GDM1 (cell line): ENCODE measurements around the gene CCL11.

Source experiments
- DNase-seq: peaks from one replicate; lab custom pipeline; 2025; lab: John Stamatoyannopoulos, UW

Gene CCL11

DNA sequence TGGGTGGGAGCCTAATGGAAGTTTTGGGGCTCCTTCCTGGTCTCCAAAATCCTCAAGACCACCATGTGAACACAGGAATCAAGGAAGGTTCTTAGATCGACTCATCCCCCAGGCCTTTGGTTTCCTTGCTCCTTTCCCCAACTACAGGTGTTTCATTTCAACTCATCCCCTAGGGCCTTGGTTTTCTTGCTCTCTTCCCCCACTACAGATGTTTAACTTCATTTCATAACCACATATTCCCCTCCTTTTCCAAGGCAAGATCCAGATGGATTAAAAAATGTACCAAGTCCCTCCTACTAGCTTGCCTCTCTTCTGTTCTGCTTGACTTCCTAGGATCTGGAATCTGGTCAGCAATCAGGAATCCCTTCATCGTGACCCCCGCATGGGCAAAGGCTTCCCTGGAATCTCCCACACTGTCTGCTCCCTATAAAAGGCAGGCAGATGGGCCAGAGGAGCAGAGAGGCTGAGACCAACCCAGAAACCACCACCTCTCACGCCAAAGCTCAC is at the start of gene CCL11:
TSS of gene CCL11 (plus strand) at position 457 of the 507 bp plus-strand sequence. CDS start 67 bp downstream, outside the sequence.
- DNase-seq = no peak

DNA sequence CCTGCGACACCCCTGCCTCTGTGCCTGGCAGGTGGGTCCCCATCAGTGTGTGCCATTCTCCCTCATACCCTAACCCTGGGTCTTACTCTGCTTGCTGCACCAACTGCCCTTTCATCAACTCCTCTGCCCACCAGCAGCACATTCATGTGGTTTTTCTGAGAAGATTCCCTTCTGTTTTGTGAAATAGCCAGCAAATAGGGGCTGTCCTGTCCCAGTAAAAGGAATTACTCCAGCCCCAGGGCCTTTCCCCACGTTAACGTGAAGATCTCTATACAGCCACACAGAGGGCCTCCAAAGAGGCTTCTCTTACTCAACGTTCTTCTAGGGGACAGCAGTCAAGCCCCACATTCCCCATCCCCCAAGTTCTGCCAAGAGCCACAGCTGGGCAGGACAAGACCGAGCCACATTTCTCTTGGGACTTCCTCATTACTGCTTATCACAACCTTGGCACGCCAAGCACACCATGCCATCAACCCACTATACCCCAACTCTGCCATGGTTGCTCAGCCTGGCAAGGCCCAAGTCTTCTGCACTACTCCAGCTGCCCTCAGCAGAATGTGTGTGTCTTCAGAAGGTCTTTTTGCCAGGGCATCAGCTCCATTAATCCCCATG is 49.2 kb upstream of the CCL11 start:
- no peak for DNase-seq

DNA sequence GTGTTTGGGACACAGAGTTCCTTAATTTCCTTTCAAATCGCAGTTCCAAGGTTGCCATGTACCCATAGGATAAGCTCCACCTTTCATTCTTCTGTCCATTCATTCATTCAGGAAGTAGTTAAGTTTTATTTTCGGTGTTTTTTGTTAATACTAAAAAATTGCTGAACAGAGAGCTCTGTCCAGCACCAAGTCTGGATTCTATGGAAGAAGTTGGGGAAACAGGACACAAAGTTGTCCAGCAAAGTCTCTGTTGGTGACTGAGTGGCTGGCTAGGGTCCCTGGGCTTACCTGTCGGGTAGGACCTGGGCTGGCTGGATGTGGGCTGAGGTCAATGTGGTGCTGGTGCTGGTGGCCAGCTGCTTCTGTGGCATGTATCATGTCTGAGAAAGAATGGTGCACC is 48.1 kb upstream of the CCL11 start:
- no peak for DNase-seq

DNA sequence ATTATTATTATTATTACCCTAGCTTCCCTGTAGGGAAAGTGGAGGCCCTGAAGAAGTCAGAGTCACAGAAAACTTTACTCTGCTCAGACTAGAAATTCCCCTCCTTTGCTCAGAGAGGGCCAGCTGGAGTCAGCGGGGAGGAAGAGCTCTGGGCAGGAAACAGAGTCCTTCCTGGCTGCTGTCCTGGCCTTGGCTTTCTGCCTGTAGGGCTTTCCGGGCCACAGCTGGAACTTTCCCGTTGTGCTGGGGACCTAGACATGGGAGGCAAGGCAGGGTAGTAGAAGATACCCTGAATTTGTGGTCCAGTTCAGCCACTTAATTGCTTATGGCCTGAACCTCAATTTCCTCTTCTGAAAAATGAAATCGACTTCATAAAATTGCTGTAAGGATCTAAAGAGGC is 44.5 kb upstream of the CCL11 start:
- peak; percentile 34 for DNase-seq

DNA sequence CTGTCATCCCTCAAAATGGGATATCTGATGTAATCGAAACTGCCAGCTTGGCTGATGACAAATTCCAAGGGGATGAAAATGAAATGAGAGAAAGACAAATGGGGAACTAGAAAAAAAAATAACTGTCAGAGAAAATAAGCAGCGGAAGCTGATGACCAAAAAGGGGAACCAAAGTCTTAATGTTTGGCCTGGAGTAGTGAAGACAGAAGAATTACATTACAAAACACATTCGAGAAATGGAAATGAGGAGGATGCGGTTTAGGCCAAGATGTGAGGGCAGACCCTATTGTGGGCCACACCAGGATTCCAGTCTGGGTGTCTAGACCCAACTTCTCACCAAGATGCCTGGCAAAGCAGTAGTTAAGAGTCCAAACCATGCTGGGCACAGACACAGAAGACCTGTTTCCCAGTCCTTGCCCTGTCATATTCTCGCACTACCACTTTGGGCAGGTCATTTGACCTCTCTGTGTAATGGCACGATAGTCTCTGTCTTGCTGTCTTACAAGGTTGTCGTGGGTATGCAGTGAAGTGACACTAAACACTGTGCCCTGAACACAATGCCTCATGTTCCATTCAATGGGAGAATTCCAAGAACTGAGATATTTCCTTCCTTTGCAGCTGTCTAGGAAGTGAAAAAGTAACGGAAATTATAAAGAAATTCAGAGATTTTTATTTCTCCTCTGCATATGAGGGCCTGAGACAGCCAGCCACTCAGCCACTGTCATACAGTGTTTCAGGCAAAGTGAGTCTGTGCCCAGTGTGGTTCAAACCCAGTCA is 42.8 kb upstream of the CCL11 start:
- DNase-seq = peak; percentile 66

DNA sequence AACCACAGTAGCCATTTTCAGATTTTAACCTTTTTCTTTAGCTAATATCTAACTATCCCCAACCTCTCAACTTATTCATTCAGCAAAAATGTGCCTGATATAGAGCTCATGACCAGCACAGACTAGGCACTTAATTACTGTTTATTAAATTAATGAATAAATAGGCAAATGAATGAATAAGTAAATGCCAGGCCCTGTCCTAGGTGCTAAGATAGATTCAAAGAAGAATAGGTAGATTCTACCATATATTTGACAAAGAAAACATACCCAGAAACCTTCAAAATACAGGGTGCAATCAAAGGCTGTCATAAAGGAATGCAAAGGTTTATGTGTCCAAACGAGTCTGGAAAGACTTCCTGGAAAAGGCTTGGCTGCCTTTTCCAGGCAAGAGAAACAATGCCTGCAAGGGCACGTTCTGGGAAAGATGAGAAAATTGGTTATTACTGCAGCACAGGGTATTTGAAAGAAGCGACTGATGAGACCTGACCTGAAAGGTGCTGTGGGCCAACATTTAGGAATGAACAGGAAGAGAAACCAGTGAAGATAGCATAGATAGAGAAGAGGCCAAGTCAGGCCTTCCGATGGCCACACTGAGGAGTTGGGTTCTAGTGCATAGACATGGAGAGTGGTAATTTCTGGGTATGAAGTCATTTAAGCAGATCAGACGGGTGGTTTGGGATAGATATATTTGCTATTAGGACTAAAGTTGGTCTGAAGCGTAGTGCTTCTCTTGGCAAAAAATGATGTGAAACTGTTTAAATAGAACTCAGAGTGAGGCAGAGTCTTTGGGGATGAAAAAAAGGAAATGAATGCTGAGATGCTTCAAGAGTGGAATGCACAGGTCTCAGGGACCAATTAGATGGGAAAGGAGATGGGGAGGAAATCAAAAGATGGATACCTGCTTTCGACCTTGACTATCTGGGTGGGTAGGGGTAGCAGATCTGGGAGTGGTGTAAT is 41.9 kb upstream of the CCL11 start:
- no peak for DNase-seq

DNA sequence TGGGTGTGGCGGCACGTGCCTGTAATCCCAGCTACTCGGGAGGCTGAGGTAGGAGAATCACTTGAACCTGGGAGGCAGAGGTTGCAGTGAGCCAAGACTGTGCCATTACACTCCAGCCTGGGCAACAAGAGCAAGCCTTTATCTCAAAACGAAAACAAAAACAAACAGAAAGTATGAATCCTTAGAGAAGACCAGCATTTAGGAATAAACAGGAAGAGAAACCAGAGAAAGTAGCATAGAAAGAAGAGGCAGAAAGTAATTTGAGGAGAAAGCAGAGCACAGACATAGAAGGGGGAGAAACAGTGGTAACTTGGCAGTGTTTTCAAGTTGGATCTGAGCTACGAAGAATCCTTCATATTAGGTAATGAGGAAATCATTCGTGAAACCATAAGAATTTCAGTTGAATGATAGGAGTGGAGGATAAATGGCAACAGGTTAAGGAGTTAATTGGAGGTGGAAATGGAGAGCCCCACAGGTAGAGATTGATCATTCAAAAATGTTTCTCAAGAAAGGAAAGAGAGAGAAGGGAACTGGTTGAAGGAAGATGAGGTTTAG is 40.1 kb upstream of the CCL11 start:
- no peak for DNase-seq

DNA sequence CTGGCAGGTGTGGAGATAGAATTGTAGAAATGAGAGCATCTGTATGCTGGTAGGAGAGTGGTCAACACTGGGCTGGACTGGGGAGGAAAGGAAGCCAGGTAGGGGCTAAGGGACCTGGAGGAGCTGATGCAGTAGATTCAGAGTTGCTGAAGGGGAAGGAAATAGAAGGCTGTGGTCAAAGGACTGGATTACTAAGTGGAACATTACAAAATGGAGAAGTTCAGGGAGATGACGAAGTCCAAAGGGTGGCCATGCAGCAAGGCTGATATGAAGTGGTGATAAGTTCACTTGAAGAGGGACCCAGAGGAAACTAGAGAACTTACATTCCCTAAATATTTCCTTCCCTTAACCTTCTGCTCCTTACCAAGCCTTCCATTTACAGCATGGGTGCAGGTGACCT is 39.1 kb upstream of the CCL11 start:
- peak; percentile 58 for DNase-seq

DNA sequence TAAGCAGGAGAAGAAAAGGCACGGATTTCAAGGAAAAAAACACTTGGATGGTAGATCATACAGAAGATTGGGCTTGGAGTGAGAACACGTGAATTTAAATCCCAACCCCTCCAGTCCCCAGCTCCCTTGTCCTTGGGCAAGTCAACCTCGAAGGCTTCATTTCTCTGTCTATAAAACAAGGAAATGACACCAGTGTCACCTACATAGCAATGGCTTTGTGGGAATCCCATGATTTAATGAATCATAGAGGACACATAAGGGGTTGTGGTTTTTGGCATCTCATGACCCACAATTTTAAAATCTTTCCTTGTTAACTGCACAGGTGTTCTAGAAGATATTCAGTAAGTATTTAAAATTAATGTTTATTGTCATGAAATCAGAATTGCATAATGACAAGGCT is 38.7 kb upstream of the CCL11 start:
- DNase-seq = no peak

DNA sequence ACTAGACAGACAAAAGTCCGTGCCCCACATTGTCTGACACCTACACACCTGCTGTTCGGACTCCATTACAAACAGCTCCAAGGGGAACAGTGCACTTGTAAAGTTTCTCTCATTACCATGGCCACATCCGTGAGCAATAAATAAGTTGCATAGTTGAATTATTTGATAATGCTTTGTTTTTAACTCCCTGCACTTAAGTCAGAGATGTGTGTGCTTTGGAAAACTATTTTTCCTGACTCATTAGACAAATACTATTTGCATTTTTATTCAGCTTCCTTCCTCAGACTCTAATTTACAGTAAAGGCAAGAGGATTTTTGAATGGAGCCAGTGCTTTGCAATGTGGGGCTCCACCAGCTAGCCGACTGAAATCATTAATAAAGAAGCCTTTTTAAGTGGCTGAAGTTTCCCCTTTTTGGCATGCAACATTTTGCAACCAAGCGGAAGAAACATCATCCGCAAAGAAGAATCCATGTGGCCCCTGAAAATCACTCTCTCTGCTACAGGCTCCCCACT is 37.0 kb upstream of the CCL11 start:
- DNase-seq = no peak

DNA sequence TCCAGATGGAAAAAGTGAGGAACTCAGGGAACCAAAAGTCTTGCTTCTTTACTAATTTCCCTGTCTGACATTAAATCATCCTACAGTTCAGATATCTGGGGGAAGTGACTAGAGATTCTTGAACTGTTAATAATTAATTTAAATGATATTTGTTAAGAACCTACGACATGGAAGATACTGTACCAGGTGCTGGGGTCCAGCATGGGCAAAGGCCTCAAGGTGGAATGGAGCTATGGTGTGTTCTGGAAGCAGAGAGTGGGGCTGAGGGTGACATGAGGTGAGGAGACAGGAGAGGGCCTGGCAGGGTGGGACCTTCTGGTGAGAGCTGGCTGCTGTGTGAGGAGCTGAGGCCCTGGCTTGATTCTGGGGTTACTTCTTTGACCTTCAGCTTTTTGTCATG is 36.5 kb upstream of the CCL11 start:
- DNase-seq = no peak

DNA sequence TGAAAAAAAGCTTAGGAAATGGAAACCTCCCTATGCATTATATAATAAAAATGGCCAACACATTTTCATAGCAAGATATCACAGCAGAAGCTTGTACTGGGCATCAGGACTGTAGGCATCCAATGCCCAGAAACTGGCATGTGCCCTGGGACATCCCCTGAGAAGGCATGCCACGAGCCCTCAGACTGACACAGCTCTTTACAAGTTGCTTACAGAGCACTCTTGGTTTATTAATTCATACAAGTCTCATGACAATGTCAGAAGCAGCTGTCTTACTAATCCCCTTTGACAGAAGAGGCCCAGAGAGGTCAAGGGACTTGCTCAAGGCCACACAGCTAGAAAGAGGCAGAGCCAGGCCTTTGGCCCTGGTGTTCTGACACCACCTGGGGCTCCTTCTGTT is 36.1 kb upstream of the CCL11 start:
- DNase-seq = no peak

DNA sequence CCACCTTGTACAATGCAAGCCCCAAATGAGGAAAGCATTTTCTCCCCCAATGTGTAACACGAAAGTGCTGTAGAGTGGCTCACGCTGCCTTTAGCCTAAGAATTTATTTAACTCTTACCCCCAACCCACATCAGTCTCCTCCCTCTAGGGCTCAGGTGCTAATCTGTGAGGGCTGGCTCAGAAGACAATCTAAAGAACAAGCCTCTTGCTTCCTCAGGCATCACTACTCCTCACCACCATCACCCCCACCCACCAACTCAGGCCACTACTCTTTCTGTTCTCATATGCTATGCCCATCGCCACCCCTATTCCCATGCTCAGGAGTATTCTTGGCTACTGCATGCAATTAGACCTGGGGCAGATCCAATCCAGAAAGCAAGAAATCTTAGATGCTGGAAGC is 34.4 kb upstream of the CCL11 start:
- DNase-seq = no peak

DNA sequence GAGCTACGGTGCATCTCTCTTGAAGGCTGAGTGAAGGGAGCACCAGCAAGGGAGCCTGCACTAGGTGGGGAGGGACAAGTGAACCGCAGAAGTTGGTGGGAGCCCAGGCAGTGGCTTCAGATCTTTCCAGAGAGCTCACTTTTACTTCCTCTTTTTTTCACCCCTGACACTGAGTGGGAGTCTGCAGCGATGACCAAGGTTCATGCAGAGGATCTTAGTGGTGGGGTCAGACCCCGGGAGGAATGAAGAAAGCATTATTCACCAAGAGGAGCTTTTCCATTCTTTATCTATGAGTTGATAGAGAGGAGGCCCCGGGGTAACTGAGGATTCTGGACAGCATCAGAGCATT is 33.5 kb upstream of the CCL11 start:
- DNase-seq = peak; percentile 59

DNA sequence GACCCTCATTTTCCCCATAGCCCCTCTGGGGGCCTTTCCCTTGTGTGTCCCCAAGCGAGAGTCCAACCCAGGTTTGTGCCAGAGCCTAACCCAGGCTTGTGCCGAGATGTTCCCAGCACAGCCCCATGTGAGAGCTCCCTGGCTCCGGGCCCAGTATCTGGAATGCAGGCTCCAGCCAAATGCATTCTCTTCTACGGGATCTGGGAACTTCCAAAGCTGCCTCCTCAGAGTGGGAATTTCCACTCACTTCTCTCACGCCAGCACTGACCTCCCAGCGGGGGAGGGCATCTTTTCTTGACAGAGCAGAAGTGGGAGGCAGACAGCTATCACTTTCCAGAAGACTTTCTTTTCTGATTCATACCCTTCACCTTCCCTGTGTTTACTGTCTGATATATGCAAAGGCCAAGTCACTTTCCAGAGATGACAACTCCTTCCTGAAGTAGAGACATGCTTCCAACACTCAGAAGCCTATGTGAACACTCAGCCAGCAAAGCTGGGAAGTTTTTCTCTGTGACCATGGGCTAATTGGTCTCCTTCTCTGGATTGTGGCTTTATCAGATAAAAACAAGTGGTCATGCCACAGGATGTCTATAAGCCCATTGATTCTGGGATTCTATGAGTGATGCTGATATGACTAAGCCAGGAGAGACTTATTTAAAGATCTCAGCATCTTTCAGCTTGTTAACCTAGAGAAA is 33.0 kb upstream of the CCL11 start:
- no peak for DNase-seq

DNA sequence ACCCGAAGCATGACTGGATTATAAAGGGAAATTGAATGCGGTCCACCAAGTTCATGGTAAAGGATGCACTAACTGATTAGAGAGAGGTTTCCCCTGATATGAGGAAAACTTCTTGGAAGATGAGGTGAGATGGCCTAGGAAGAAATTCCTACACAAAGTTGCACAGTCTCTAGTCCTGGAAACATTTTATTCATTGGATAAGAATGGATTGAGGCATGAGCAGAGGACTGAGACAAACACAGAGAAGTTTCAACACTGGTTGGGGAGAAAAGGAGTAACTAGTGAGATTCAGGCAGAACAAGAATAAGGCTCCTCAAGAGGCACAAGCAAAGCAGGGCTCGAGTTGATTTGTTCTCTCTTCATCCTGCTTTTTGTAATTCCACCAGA is 32.4 kb upstream of the CCL11 start:
- DNase-seq = no peak

DNA sequence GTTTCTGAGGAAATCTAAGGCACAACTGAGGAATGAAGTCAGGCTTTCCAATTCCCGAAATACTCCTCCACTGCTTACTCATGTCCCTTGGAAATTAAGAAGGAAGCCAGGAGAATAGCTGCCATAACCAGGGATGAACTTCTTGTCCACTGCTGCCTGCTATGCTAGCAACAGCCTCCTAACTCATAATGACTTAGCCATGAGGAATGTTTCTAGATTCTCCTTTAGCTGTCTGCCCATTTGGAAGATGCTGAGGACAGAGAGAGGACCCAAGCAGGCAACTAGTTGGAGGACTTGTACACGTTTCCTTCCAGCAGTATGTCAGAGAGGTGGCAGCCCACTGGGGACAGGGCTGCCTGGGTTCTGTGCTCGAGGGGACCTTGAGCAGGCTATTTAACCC is 31.4 kb upstream of the CCL11 start:
- DNase-seq = no peak

DNA sequence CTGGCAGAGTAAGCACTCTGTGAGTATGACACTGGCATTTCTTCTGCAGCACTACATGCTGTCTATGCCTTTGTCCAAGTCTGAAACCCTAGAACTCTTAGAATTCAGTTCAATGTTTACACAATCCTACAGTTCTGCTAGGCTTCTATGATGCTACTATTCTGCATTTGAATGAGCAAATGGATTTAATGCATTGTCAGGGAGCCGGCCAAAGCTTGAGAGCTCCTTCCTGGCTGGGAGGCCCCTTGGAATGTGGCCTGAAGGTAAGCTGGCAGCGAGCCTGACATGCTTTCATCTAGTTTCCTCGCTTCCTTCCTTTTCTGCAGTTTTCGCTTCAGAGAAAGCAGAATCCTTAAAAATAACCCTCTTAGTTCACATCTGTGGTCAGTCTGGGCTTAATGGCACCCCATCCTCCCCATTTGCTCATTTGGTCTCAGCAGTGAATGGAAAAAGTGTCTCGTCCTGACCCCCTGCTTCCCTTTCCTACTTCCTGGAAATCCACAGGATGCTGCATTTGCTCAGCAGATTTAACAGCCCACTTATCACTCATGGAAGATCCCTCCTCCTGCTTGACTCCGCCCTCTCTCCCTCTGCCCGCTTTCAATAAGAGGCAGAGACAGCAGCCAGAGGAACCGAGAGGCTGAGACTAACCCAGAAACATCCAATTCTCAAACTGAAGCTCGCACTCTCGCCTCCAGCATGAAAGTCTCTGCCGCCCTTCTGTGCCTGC is 30.7 kb upstream of the CCL11 start, which contains the start of gene CCL2:
TSS of gene CCL2 (plus strand) at position 635 of the 730 bp plus-strand sequence. CDS start at position 700, 65 bp downstream.
- no peak for DNase-seq

DNA sequence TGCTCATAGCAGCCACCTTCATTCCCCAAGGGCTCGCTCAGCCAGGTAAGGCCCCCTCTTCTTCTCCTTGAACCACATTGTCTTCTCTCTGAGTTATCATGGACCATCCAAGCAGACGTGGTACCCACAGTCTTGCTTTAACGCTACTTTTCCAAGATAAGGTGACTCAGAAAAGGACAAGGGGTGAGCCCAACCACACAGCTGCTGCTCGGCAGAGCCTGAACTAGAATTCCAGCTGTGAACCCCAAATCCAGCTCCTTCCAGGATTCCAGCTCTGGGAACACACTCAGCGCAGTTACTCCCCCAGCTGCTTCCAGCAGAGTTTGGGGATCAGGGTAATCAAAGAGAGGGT is 30.2 kb upstream of the CCL11 start:
- no peak for DNase-seq

DNA sequence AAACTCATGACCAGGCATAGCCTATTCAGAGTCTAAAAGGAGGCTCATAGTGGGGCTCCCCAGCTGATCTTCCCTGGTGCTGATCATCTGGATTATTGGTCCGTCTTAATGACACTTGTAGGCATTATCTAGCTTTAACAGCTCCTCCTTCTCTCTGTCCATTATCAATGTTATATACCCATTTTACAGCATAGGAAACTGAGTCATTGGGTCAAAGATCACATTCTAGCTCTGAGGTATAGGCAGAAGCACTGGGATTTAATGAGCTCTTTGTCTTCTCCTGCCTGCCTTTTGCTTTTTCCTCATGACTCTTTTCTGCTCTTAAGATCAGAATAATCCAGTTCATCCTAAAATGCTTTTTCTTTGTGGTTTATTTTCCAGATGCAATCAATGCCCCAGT is 29.7 kb upstream of the CCL11 start:
- no peak for DNase-seq
